ENCODE measurements around the gene FOXP1.

DNA sequence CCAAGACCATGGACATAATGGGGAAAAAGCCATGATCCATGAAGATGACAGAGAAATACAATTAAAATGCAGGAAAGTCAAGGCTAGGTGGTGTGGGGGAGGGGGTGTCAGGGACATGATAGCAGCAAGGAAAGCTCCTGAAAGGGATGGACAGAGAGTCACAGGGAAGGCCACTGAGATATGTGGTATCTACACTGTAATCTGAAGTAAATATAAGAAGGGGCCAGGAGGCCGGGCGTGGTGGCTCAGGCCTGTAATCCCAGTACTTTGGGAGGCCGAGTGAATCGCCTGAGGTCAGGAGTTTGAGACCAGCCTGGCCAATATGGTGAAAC is 62.5 kb downstream of the FOXP1 start:
- TF ChIP-seq ZNF707 (CRISPR knock-in tag; conservative IDR thresholded peaks at IDR 0.05) (no peak), ZNF830 (CRISPR knock-in tag; IDR thresholded peaks at IDR 0.05) (no peak), NONO (IDR thresholded peaks at IDR 0.05; ENCODE audit: low read depth in 2 of 2, low read length in 1 of 2) (no peak), FOSL1 (tag; conservative IDR thresholded peaks at IDR 0.05) (no peak), CBX5 (IDR thresholded peaks at IDR 0.05; ENCODE audit: borderline replicate concordance, low read depth) (no peak), POLR2AphosphoS5 (IDR thresholded peaks at IDR 0.05; ENCODE audit: control insufficient read depth, insufficient read depth, low read depth, low read length) (no peak)
